ENCODE results near the gene TLL1.

- TF ChIP-seq CTCF (conservative IDR thresholded peaks at IDR 0.05; ENCODE audit: low read depth, low read length) (no peak), EZH2 (IDR thresholded peaks at IDR 0.05; ENCODE audit: low read length, unreplicated experiment) (no peak), EZH2phosphoT487 (IDR thresholded peaks at IDR 0.05; ENCODE audit: borderline replicate concordance, low read length) (no peak)
These were observed 94.4 kb downstream of the TLL1 start for GRCh38 chr4:165967486-165967885.
